BLaER1 (cell line): Measurements from ENCODE around the gene GRB10.

Experiments
- H3K27ac ChIP-seq: shearing (Covaris generic); formaldehyde crosslinking; 2 replicates; pipeline ENCODE4 v1.8.1; 2022
- H3K27me3 ChIP-seq: shearing (Covaris generic); formaldehyde crosslinking; 2 replicates; pipeline ENCODE4 v1.8.1; 2022
- H3K36me3 ChIP-seq: shearing (Covaris generic); formaldehyde crosslinking; 2 replicates; pipeline ENCODE4 v1.8.1; 2022
- H3K4me1 ChIP-seq: shearing (Covaris generic); formaldehyde crosslinking; 2 replicates; pipeline ENCODE4 v1.8.1; 2022
- H3K4me2 ChIP-seq: shearing (Covaris generic); formaldehyde crosslinking; 2 replicates; pipeline ENCODE4 v1.8.1; 2022
- H3K4me3 ChIP-seq: shearing (Covaris generic); formaldehyde crosslinking; 2 replicates; pipeline ENCODE4 v1.8.1; 2022
- H3K9ac ChIP-seq: shearing (Covaris generic); formaldehyde crosslinking; 2 replicates; pipeline ENCODE4 v1.8.1; 2022
- H3K9me3 ChIP-seq: shearing (Covaris generic); formaldehyde crosslinking; 2 replicates; pipeline ENCODE4 v1.8.1; 2022
- H4K20me1 ChIP-seq: shearing (Covaris generic); formaldehyde crosslinking; 2 replicates; pipeline ENCODE4 v1.8.1; 2022
- Cebpa-rat ChIP-seq: shearing (Covaris generic); IDR thresholded peaks from 2 replicates; pipeline ENCODE4 v1.8.1; 2022

GRB10 gene

GRCh38 chr7:50782375-50783208 is at the start of gene GRB10:
Gene GRB10, minus strand, starts transcription at chr7:50782896. Its CDS starts 50,574 bp downstream, at chr7:50732322.
- Histone ChIP-seq H3K4me1 (peaks cover 40% of the 10 kb centered on the region), H3K9me3 (peaks cover 42% of the 10 kb centered on the region), H3K9ac (peak within 1 kb of the TSS; percentile 62), H3K4me2 (peak within 1 kb of the TSS; percentile 76), H3K27me3 (no peaks in the 10 kb centered on the region), H3K4me3 (peak within 1 kb of the TSS; percentile 71), H3K27ac (0 out of 2 replicates have a peak within 1 kb of the TSS, but pooled peaks have one; percentile 23), H4K20me1 (peaks cover 99% of the 10 kb centered on the region), H3K36me3 (peaks cover 47% of the 10 kb centered on the region)
- no peak for TF ChIP-seq Cebpa-rat

- H3K9ac ChIP-seq: no peak overlapping the region
- no peaks in the 10 kb centered on the region for H3K36me3 ChIP-seq
- no peak for TF ChIP-seq Cebpa-rat
- no peak overlapping the region for H3K4me2 ChIP-seq
- no peaks in the 10 kb centered on the region for H4K20me1 ChIP-seq
- no peaks in the 10 kb centered on the region for H3K9me3 ChIP-seq
- no peak overlapping the region for H3K27ac ChIP-seq
- H3K27me3 ChIP-seq: no peaks in the 10 kb centered on the region
- no peak overlapping the region for H3K4me3 ChIP-seq
- H3K4me1 ChIP-seq: no peaks in the 10 kb centered on the region
Measured at GRCh38 chr7:50828801-50829200, 46.1 kb upstream of the GRB10 start.

- no peak overlapping the region for H3K4me2 ChIP-seq
- H3K36me3 ChIP-seq: no peaks in the 10 kb centered on the region
- H3K27me3 ChIP-seq: no peaks in the 10 kb centered on the region
- no peak overlapping the region for H3K4me3 ChIP-seq
- no peaks in the 10 kb centered on the region for H4K20me1 ChIP-seq
- no peak for TF ChIP-seq Cebpa-rat
- H3K9me3 ChIP-seq: no peaks in the 10 kb centered on the region
- H3K27ac ChIP-seq: no peak overlapping the region
- H3K9ac ChIP-seq: no peak overlapping the region
- no peaks in the 10 kb centered on the region for H3K4me1 ChIP-seq
Measured at GRCh38 chr7:50828116-50828515, 45.4 kb upstream of the GRB10 start.

DNA sequence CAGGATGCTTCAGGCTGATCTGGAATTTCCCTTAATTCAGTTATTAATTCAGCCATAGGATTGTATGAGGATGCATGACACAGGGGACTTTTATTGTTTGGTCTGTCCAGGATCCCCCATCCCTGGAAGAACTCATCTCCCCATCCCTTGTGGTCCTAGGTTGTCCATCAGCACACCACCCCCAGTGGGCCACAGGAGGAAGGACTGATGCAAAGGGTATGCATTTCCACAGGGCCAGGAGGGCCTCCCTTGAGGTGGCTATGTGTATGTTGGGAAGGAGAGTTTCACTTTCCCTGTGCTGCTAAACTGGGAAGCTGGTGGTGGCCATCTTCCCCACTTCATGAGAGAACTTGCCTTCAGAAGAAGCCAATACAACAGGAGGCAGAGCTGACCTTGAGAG is 44.6 kb upstream of the GRB10 start:
- H3K36me3 ChIP-seq: no peaks in the 10 kb centered on the region

GRCh38 chr7:50826371-50827172 is 43.9 kb upstream of the GRB10 start:
- Histone ChIP-seq H4K20me1 (no peaks in the 10 kb centered on the region), H3K9me3 (no peaks in the 10 kb centered on the region), H3K27ac (no peak overlapping the region), H3K9ac (no peak overlapping the region), H3K36me3 (no peaks in the 10 kb centered on the region), H3K4me1 (no peaks in the 10 kb centered on the region), H3K4me3 (no peak overlapping the region), H3K27me3 (no peaks in the 10 kb centered on the region), H3K4me2 (no peak overlapping the region)
- no peak for TF ChIP-seq Cebpa-rat

More for the DNA sequence above, 44.6 kb upstream of the GRB10 start:
- H3K27me3 ChIP-seq: no peaks in the 10 kb centered on the region
- TF ChIP-seq Cebpa-rat: no peak
- no peaks in the 10 kb centered on the region for H4K20me1 ChIP-seq
- H3K4me3 ChIP-seq: no peak overlapping the region
- no peaks in the 10 kb centered on the region for H3K4me1 ChIP-seq
- H3K27ac ChIP-seq: no peak overlapping the region
- no peak overlapping the region for H3K9ac ChIP-seq
- H3K9me3 ChIP-seq: no peaks in the 10 kb centered on the region
- no peak overlapping the region for H3K4me2 ChIP-seq

GRCh38 chr7:50825465-50825864 is 42.8 kb upstream of the GRB10 start:
- Histone ChIP-seq H3K4me1 (no peaks in the 10 kb centered on the region), H3K27me3 (no peaks in the 10 kb centered on the region), H3K9ac (no peak overlapping the region), H4K20me1 (no peaks in the 10 kb centered on the region), H3K9me3 (no peaks in the 10 kb centered on the region), H3K4me3 (no peak overlapping the region), H3K4me2 (no peak overlapping the region), H3K27ac (no peak overlapping the region), H3K36me3 (no peaks in the 10 kb centered on the region)
- TF ChIP-seq Cebpa-rat: no peak

- Histone ChIP-seq H3K27me3 (no peaks in the 10 kb centered on the region), H3K9ac (no peak overlapping the region), H3K9me3 (no peaks in the 10 kb centered on the region), H3K27ac (no peak overlapping the region), H3K4me3 (no peak overlapping the region), H3K36me3 (no peaks in the 10 kb centered on the region), H3K4me1 (no peaks in the 10 kb centered on the region), H3K4me2 (no peak overlapping the region), H4K20me1 (no peaks in the 10 kb centered on the region)
- no peak for TF ChIP-seq Cebpa-rat
Measured at GRCh38 chr7:50824882-50825281, 42.2 kb upstream of the GRB10 start.

- Histone ChIP-seq H3K9me3 (no peaks in the 10 kb centered on the region), H3K9ac (no peak overlapping the region), H3K36me3 (no peaks in the 10 kb centered on the region), H3K27ac (no peak overlapping the region), H4K20me1 (no peaks in the 10 kb centered on the region), H3K4me3 (no peak overlapping the region), H3K27me3 (no peaks in the 10 kb centered on the region), H3K4me1 (no peaks in the 10 kb centered on the region), H3K4me2 (no peak overlapping the region)
- TF ChIP-seq Cebpa-rat: no peak
Measured at GRCh38 chr7:50822706-50823105, 40.0 kb upstream of the GRB10 start.

DNA sequence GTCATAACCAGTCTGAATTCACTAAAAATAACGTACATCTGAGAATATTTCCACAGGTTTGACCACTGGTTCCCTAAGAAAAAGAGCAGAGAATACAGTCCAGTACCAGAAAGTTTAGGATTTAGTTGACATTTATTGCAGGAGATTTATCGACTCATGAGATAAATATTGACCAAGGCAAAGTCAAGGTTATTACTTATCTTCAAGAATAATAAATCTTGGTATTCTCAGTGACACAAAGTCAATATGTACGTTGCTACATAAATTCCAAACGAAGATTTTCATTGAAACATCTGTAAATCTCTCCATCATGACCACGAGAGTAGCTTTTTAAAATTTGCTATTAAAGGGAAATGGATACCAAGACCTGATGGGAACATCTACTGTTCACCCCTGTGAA is 39.4 kb upstream of the GRB10 start:
- Histone ChIP-seq H4K20me1 (no peaks in the 10 kb centered on the region), H3K4me1 (no peaks in the 10 kb centered on the region), H3K4me3 (no peak overlapping the region), H3K36me3 (no peaks in the 10 kb centered on the region), H3K4me2 (no peak overlapping the region), H3K27me3 (no peaks in the 10 kb centered on the region), H3K27ac (no peak overlapping the region), H3K9me3 (no peaks in the 10 kb centered on the region), H3K9ac (no peak overlapping the region)
- TF ChIP-seq Cebpa-rat: no peak

GRCh38 chr7:50821457-50822008 is 38.8 kb upstream of the GRB10 start:
- no peak overlapping the region for H3K4me3 ChIP-seq
- H3K9ac ChIP-seq: no peak overlapping the region
- no peaks in the 10 kb centered on the region for H3K4me1 ChIP-seq
- H3K4me2 ChIP-seq: no peak overlapping the region
- H4K20me1 ChIP-seq: no peaks in the 10 kb centered on the region
- no peaks in the 10 kb centered on the region for H3K36me3 ChIP-seq
- H3K27ac ChIP-seq: no peak overlapping the region
- no peaks in the 10 kb centered on the region for H3K9me3 ChIP-seq
- no peak for TF ChIP-seq Cebpa-rat
- no peaks in the 10 kb centered on the region for H3K27me3 ChIP-seq
